GM12878 (cell line): ENCODE results near the gene KAT2B. TPM values are rescaled to one million over a fixed set of nuclear protein-coding genes. Genes with fewer than 3 reads are reported as not detected.

ENCODE experiments used
- ATAC-seq: fragments of 200-7000 bp; cut with Tn5 transposase; 3 replicates; pipeline ENCODE4 v1.9.1; 2020; ENCODE audit warnings: mild to moderate bottlenecking, moderate library complexity
- BruUV-seq: library from RNA; stranded (reverse); fragments of 400-500 nt; replicated peaks from 2 replicates; lab custom pipeline; 2021; lab: Mats Ljungman, UMichigan
- CTCF ChIA-PET: fragments of 300-600 bp; sonication (Branson Sonifier 250); formaldehyde crosslinking; extraction: SDS; loops from one replicate; lab custom pipeline; 2021; ENCODE audit warnings: inconsistent platforms; lab: Yijun Ruan, JAX
- POLR2A ChIA-PET: fragments of 350-600 bp; formaldehyde crosslinking; extraction: SDS; loops from one replicate; lab custom pipeline; 2021; ENCODE audit warnings: inconsistent platforms; lab: Charles Lee
- RAD21 ChIA-PET: fragments of 300-600 bp; sonication (Branson Sonifier 250); formaldehyde crosslinking; loops from one replicate; lab custom pipeline; 2023; ENCODE audit warnings: antibody characterized with exemption; ENCODE audit not compliant: unreplicated experiment; lab: Charles Lee
- SMC1A ChIA-PET: fragments of 300-600 bp; sonication (Branson Sonifier 250); formaldehyde crosslinking; loops from one replicate; lab custom pipeline; 2023; ENCODE audit not compliant: unreplicated experiment, uncharacterized antibody; lab: Charles Lee
- DNase-seq: peaks from one replicate; pipeline ENCODE4 v3.0.0-alpha.2; 2011; ENCODE audit warnings: low read depth, low spot score
- FAIRE-seq: peaks from 3 replicates; lab custom pipeline; 2011; peaks lifted over from hg19 to GRCh38; lab: Jason Lieb, UNC
- H2AFZ ChIP-seq: 2 replicates; pipeline ENCODE4 v1.6.0; 2011; ENCODE audit warnings: low read depth, low read length, control low read depth; ENCODE audit not compliant: control insufficient read depth
- H3K27ac ChIP-seq: 2 replicates; pipeline ENCODE4 v1.5.1; 2011; ENCODE audit warnings: control low read depth; ENCODE audit not compliant: control insufficient read depth, insufficient read depth
- H3K27me3 ChIP-seq, 2 experiments: replicated peaks in 1 of 2; 2 replicates each; pipeline versions ENCODE4 v1.6.0 to v1.6.1; 2011; ENCODE audit warnings: low read length in 1 of 2; ENCODE audit not compliant: control insufficient read depth in 2 of 2, insufficient read depth in 2 of 2
- H3K36me3 ChIP-seq, 2 experiments: 2 replicates each; pipeline ENCODE4 v1.5.1; 2011; ENCODE audit warnings: low read length in 1 of 2; ENCODE audit not compliant: control insufficient read depth in 2 of 2, insufficient read depth in 2 of 2
- H3K4me1 ChIP-seq: 2 replicates; pipeline ENCODE4 v1.6.1; 2011; ENCODE audit warnings: mild to moderate bottlenecking, low read length, moderate library complexity, mixed read lengths; ENCODE audit not compliant: control insufficient read depth, insufficient read depth
- H3K4me2 ChIP-seq: 2 replicates; pipeline ENCODE4 v1.6.0; 2011; ENCODE audit warnings: control low read depth; ENCODE audit not compliant: control insufficient read depth, insufficient read depth
- H3K4me3 ChIP-seq: fragments of 200-600 bp; sonication (generic); 2 replicates; pipeline ENCODE4 v1.5.1; 2016
- H3K79me2 ChIP-seq: 2 replicates; pipeline ENCODE4 v1.6.0; 2011; ENCODE audit warnings: low read length; ENCODE audit not compliant: control insufficient read depth, insufficient read depth
- H3K9ac ChIP-seq: 2 replicates; pipeline ENCODE4 v1.8.0; 2011; ENCODE audit warnings: low read length, control low read depth, mixed read lengths; ENCODE audit not compliant: control insufficient read depth, insufficient read depth
- H3K9me3 ChIP-seq: replicated peaks from 3 replicates; pipeline ENCODE4 v1.5.1; 2011; ENCODE audit warnings: mild to moderate bottlenecking, low read length; ENCODE audit not compliant: control insufficient read depth, insufficient read depth
- H4K20me1 ChIP-seq: 2 replicates; pipeline ENCODE4 v1.6.0; 2011; ENCODE audit not compliant: control insufficient read depth, insufficient read depth
- BMI1 ChIP-seq: fragments of 450-650 bp; IDR thresholded peaks from 2 replicates; pipeline ENCODE4 v1.6.1; 2016; ENCODE audit warnings: mild to moderate bottlenecking, moderate library complexity, borderline replicate concordance
- CHD1 ChIP-seq: IDR thresholded peaks from 2 replicates; pipeline ENCODE4 v1.6.1; 2012; ENCODE audit warnings: low read depth, low read length, improper control_type of control experiment
- CHD2 ChIP-seq: IDR thresholded peaks from 2 replicates; pipeline ENCODE4 v1.6.1; 2011; ENCODE audit warnings: low read depth, low read length, improper control_type of control experiment, borderline replicate concordance
- DPF2 ChIP-seq: fragments of 450-650 bp; IDR thresholded peaks from 2 replicates; pipeline ENCODE4 v1.6.1; 2017; ENCODE audit warnings: mild to moderate bottlenecking
- EGR1 ChIP-seq, 2 experiments: IDR thresholded peaks; 1 replicate in 1 of 2; 2 replicates in 1 of 2; pipeline ENCODE4 v1.6.1; 2011 to 2012; ENCODE audit warnings: low read depth in 2 of 2, low read length in 2 of 2, borderline replicate concordance in 1 of 2, mild to moderate bottlenecking in 1 of 2, moderate library complexity in 1 of 2
- GATAD2B ChIP-seq: fragments of 450-650 bp; conservative IDR thresholded peaks from 2 replicates; pipeline ENCODE4 v1.6.1; 2017; ENCODE audit warnings: low read depth, mild to moderate bottlenecking, moderate library complexity
- HDGF ChIP-seq: fragments of 450-650 bp; IDR thresholded peaks from 2 replicates; pipeline ENCODE4 v1.6.1; 2016; ENCODE audit warnings: antibody characterized with exemption
- IKZF2 ChIP-seq, 2 experiments: fragments of 450-650 bp; IDR thresholded peaks; 2 replicates each; pipeline ENCODE4 v1.6.1; 2017; ENCODE audit warnings: mild to moderate bottlenecking in 2 of 2, moderate library complexity in 2 of 2
- IRF4 ChIP-seq: IDR thresholded peaks from 2 replicates; pipeline ENCODE4 v1.6.1; 2011; ENCODE audit warnings: low read depth, low read length
- JUND ChIP-seq: IDR thresholded peaks from 2 replicates; pipeline ENCODE4 v1.6.1; 2012; ENCODE audit warnings: low read depth, mild to moderate bottlenecking, low read length, improper control_type of control experiment, moderate library complexity
- MTA2 ChIP-seq: fragments of 450-650 bp; IDR thresholded peaks from 2 replicates; pipeline ENCODE4 v1.6.1; 2016; ENCODE audit warnings: low read depth, mild to moderate bottlenecking, moderate library complexity
- MTA3 ChIP-seq: IDR thresholded peaks from 2 replicates; pipeline ENCODE4 v1.6.1; 2012; ENCODE audit warnings: low read length, inconsistent platforms, borderline replicate concordance
- MYB ChIP-seq: fragments of 150-350 bp; IDR thresholded peaks from 2 replicates; pipeline ENCODE4 v1.6.1; 2014; ENCODE audit warnings: mild to moderate bottlenecking, low read depth, low read length, borderline replicate concordance
- NFYB ChIP-seq: IDR thresholded peaks from 2 replicates; pipeline ENCODE4 v1.6.1; 2011; ENCODE audit warnings: low read depth, mild to moderate bottlenecking, low read length, improper control_type of control experiment, moderate library complexity; ENCODE audit not compliant: insufficient read depth
- TCF3 ChIP-seq: IDR thresholded peaks from 2 replicates; pipeline ENCODE4 v1.6.1; 2012; ENCODE audit warnings: low read depth, mild to moderate bottlenecking, low read length, borderline replicate concordance; ENCODE audit not compliant: insufficient read depth
- ZZZ3 ChIP-seq: IDR thresholded peaks from 2 replicates; pipeline ENCODE4 v1.6.1; 2011; ENCODE audit warnings: low read depth; ENCODE audit not compliant: control insufficient read depth, insufficient read length
- WGBS: methylation state at CpG from one replicate; pipeline ENCODE4 v1.1.6; 2016; ENCODE audit warnings: low lambda C conversion rate; ENCODE audit not compliant: insufficient replicate concordance, insufficient coverage; ENCODE audit errors: missing lambda C conversion rate; 5-methylcytosine and 5-hydroxymethylcytosine counted together
- in situ Hi-C: fragments of 300-500 bp; cut with MboI; formaldehyde crosslinking; loops from 9 replicates; pipeline ENCODE4 v1.14.3; 2018; ENCODE audit warnings: mixed read lengths
- intact Hi-C: fragments of 100-400 bp; cut with micrococcal nuclease; formaldehyde crosslinking; loops from one replicate; pipeline ENCODE4 v1.14.2; 2022; ENCODE audit not compliant: unreplicated experiment
- polyA plus RNA-seq, 11 experiments: library from polyadenylated mRNA; depleted of rRNA in 4 of 11; unstranded in 6 of 11; stranded (reverse) in 5 of 11; fragments of >200 nt; fragmentation: Nextera tagmentation in 4 of 11; fragmentation: Illumina TruSeq in 1 of 11; extraction: Ambion mirVana in 4 of 11; extraction: Trizol in 1 of 11; gene quantifications; 1 replicate in 1 of 11; 2 replicates in 10 of 11; pipeline versions ENCODE4 v1.2.1 to v1.2.3, GENCODE V29; 2011 to 2016; ENCODE audit warnings: inconsistent platforms in 2 of 11, missing spikeins in 2 of 11, low read depth in 1 of 11
- total RNA-seq, 4 experiments: library from RNA; depleted of rRNA in 3 of 4; stranded (reverse); fragments of >200 nt in 3 of 4; fragmentation: Illumina TruSeq in 1 of 4; extraction: Trizol in 1 of 4; gene quantifications; 2 replicates each; pipeline versions ENCODE4 v1.2.1 to v1.2.3, GENCODE V29; 2013 to 2021
- TF ChIP-seq, protein P1 (sequence below): IDR thresholded peaks from 2 replicates; pipeline ENCODE4 v1.6.1; 2012; ENCODE audit warnings: low read depth, low read length, improper control_type of control experiment
- TF ChIP-seq, protein P2 (sequence below): fragments of 450-650 bp; IDR thresholded peaks from 2 replicates; pipeline ENCODE4 v1.6.1; 2017; ENCODE audit warnings: low read depth, mild to moderate bottlenecking, moderate library complexity

KAT2B gene
- total and polyA plus RNA-seq, 10 of the 15 experiments (the other 5 are each of a cell fraction or from before 2014, with no cell fraction given), result 2.9 to 15.2 (median 10.2) TPM

DNA sequence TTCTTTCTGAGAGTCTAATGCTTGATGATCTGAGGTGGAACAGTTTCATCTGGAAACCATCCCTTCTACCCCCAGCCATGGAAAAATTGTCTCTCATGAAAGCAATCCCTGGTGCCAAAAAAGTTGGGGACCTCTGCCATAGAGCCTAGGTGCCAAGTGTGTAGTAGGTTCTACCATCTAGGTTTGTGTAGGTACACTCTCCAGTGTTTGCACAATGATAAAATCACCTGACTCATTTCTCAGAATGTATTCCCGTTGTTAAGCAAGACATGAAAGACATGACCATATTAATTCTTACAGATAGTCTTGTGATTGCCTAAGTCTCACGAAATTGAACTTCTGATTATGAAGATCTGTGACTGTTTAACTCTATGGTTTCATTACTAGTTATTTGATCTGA, 68.6 kb downstream of the KAT2B start:
- in situ Hi-C loops, result no loop called here
- Histone ChIP-seq H3K4me1 (peaks cover 16% of the 10 kb centered on the region), H3K9ac (no peak overlapping the region), H3K36me3 (peaks cover 0 to 3% of the 10 kb centered on the region in 2 experiments; a peak in 2 of 4 replicates), H3K27ac (no peak overlapping the region), H3K9me3 (no peaks in the 10 kb centered on the region), H3K79me2 (no peaks in the 10 kb centered on the region), H3K27me3 (no peaks in the 10 kb centered on the region), H3K4me2 (no peak overlapping the region), H3K4me3 (no peak overlapping the region), H4K20me1 (no peaks in the 10 kb centered on the region), H2AFZ (no peak overlapping the region)
- DNase-seq (no peak), ATAC-seq (no peak), FAIRE-seq (no peak)
- 94% methylated on average over 2 of the region's 2 CpGs for WGBS
- CTCF ChIA-PET, result interaction anchor here (1.1 kb wide), 1 partner anchor 65 kb away, joined by 6 read pairs; no protein-coding TSS in a partner anchor
- intact Hi-C loops, result no loop called here
- SMC1A ChIA-PET, result no interaction called here
- RAD21 ChIA-PET, result no interaction called here
- TF ChIP-seq MTA2, result no peak
- TF ChIP-seq IRF4, result no peak
- no peak for TF ChIP-seq DPF2
- TF ChIP-seq TCF3, result no peak
- no peak for TF ChIP-seq BMI1
- TF ChIP-seq CHD2, result no peak
- TF ChIP-seq MTA3, result no peak
- no peak for TF ChIP-seq IKZF2 (IDR thresholded peaks at IDR 0.05)
- TF ChIP-seq MYB, result no peak
- no peak for TF ChIP-seq NFYB
- no peak for TF ChIP-seq HDGF
- TF ChIP-seq, protein P1, sequence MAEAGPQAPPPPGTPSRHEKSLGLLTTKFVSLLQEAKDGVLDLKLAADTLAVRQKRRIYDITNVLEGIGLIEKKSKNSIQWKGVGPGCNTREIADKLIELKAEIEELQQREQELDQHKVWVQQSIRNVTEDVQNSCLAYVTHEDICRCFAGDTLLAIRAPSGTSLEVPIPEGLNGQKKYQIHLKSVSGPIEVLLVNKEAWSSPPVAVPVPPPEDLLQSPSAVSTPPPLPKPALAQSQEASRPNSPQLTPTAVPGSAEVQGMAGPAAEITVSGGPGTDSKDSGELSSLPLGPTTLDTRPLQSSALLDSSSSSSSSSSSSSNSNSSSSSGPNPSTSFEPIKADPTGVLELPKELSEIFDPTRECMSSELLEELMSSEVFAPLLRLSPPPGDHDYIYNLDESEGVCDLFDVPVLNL, result no peak
- TF ChIP-seq ZZZ3, result no peak
- TF ChIP-seq EGR1 (IDR thresholded peaks at IDR 0.05; ENCODE audit: borderline replicate concordance in 1 of 2, low read depth in 2 of 2, low read length in 2 of 2), result no peak
- TF ChIP-seq, protein P2, sequence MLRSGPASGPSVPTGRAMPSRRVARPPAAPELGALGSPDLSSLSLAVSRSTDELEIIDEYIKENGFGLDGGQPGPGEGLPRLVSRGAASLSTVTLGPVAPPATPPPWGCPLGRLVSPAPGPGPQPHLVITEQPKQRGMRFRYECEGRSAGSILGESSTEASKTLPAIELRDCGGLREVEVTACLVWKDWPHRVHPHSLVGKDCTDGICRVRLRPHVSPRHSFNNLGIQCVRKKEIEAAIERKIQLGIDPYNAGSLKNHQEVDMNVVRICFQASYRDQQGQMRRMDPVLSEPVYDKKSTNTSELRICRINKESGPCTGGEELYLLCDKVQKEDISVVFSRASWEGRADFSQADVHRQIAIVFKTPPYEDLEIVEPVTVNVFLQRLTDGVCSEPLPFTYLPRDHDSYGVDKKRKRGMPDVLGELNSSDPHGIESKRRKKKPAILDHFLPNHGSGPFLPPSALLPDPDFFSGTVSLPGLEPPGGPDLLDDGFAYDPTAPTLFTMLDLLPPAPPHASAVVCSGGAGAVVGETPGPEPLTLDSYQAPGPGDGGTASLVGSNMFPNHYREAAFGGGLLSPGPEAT, result no peak
- TF ChIP-seq CHD1, result no peak
- TF ChIP-seq GATAD2B, result no peak
- TF ChIP-seq JUND, result no peak
- POLR2A ChIA-PET, result no interaction called here
- BruUV-seq, result no TSS peak
